Stimulated activated CD4-positive, alpha-beta T cell treated with anti-CD3 and anti-CD28 coated beads, Interleukin-12 subunit alpha, Interleukin-12 subunit beta, amount 100 ng/mL, for 24 hours (primary cell): ENCODE measurements around the gene DEXI.

Source experiments
- DNase-seq, 2 experiments: peaks; one replicate each; pipeline ENCODE4 v3.0.0-alpha.2; 2020; ENCODE audit warnings: low read depth in 2 of 2

Gene DEXI

DNA sequence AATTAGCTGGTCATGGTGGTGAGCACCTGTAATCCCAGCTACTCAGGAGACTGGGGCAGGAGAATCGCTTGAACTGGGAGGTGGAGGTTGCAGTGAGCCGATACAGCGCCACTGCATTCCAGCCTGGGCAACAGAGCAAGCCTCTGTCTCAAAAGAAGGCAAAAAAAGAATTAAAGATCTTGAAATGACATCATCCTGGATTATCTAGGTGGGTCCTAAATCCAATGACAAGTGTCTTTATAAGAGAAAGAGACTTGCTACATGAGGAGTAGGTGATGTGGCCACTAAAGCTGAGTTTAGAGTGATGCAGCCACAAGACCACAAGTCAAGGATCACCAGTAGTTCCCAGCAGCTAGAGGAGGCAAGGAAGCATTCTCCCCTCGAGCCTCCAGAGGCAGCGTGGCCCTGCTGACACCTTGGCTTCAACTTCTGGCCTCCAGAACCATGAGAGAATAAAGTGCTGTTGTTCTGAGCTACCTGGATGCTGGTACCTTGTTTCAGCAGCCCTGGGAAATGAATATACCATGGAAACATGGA lies 49.4 kb downstream of the DEXI start:
- DNase-seq = no peak

DNA sequence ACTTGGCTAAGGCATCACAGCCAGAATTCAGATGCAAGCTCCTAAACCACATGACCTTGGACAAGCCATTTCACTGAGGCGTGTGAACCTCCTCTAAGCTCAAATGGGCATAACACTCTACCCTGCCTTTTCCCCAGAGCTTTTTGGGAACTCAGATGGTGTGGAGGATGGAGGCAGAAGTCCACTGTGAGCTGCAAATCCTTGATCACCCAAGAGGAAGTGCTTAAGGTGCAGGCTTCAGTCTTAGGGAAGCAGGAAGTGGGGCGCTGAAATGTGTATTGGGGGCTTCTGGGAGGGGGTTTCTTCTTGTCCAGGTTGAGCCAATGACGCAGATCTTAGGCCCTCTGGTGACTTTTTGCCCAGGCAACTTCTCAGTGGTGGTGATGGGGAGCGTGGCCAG lies 52.4 kb downstream of the DEXI start:
- DNase-seq = no peak

DNA sequence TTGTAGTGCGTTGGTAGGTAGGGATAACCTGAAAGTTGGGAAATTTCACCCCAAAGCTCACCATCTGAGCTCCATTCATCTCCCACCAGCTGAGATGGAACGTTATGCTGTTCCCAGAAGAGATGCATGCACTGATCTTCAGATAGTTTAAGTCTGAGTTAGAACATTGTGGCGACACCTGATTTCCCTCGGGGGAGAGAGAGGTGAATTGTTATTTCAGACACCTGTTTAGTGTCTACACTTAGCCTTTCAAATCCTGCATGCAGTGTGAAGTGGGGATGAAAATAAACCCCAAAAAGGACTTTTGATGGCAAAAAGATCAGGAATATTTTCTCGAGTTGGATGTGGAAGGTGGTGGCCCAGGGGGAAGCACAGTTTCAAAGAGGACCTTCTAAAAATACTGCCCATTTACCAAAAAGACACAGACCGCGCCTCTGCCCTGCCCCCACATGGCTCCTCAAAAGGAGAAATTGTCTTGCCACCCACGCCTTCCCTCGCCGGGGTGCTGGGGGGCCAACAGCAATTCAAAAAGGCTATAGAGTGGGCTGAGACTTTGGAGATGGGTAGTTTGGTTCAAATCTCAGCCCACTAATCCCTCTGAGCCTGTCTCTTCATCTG lies 53.8 kb downstream of the DEXI start:
- no peak for DNase-seq

DNA sequence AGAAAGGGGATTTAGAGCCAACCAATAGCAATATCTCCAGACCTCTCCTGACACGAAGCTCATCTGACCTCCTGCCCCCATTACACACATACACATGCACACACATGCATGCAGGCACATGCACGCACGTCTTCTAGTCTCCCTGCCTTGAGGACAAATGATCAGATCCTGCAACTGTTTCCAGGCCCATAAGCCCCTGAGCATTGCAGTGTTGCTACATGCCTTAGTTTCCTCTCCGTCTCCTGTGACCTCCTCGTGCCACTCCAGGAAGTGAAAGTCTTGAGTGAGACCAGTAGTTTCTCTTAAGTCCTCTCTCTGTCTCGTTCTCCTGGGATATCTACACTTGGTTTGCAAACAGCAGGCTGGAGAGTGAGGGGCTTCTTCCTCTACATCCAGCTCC lies 57.0 kb downstream of the DEXI start:
- DNase-seq = no peak

DNA sequence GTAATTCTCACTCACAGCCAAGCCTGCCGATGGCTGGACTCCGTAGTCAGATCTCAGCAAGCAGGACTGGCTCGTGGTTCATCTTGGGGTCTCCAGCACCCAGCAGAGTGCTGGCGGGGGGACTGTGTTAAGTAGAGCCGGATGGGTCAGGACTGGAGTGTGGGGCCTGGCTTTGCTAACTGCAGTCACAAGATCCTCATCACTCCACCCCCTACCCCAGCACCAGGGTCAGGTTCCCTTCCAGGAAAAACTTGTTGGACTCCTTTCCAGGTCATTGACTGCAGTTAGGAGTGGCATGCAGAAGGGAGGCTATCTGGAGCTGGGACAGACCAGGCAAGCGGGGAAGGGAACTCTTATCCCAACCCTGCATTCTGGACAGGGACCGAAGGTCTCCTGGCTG lies 59.3 kb downstream of the DEXI start:
- DNase-seq = no peak

DNA sequence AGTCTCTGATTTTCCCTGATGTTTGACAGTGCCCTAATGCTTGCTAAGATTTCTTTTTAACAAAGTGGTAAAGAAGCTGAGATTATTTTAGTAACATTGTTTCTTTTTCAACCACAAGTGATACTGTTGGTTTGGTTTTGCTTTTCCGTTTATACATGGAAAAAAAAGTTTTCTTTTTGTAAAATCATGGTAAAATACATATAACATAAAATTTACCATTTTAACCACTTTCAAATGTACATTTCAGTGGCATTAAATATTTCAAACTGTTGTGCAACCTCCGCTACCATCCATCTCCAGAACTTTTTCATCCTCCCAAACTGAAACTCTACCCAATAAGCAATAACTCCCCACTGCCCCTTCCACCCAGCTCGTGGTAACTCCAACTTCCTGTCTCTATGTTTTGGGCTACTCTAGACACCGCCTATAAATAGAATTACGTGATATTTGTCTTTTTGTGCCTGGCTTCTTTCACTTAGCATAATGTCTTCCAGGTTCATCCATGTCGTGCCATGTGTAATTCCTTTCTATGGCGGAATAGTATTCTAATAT lies 60.7 kb downstream of the DEXI start:
- DNase-seq = no peak

DNA sequence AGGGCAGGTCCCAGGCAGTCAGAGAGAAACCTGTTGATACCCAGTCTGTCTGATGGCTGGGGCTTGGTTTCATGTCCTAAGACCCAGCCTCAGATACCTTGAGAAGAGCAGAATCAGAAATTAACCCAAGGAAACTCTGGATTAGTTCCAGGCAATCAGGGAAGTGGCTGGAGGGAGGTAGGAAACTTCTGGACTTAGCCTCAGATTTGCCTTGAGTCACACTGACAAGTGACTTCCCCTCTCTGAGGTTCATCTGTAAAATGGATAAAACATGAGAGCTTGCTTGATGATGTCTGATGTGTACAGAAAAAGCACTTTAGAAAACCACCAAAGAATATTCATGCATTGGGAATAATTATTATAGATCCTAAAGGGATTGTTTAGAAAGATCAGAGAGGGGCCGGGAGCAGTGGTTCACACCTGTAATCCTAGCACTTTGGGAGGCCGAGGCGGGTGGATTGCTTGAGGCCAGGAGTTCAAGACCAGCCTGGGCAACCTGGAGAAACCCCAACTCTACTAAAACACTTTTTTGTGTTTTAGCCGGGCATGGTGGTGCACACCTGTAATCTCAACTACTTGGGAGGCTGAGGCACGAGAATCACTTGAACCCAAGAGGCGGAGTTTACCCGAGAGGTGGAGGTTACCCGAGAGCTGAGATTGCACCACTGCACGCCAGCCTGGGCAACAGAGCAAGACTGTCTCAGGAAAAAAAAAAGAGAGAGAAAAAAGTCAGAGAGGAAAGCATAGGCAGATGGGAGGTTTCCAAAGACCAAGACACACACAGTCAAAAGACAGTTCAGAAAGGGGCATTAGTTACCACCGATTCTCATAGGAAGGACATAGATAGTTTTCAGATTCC lies 61.4 kb downstream of the DEXI start:
- DNase-seq = no peak

DNA sequence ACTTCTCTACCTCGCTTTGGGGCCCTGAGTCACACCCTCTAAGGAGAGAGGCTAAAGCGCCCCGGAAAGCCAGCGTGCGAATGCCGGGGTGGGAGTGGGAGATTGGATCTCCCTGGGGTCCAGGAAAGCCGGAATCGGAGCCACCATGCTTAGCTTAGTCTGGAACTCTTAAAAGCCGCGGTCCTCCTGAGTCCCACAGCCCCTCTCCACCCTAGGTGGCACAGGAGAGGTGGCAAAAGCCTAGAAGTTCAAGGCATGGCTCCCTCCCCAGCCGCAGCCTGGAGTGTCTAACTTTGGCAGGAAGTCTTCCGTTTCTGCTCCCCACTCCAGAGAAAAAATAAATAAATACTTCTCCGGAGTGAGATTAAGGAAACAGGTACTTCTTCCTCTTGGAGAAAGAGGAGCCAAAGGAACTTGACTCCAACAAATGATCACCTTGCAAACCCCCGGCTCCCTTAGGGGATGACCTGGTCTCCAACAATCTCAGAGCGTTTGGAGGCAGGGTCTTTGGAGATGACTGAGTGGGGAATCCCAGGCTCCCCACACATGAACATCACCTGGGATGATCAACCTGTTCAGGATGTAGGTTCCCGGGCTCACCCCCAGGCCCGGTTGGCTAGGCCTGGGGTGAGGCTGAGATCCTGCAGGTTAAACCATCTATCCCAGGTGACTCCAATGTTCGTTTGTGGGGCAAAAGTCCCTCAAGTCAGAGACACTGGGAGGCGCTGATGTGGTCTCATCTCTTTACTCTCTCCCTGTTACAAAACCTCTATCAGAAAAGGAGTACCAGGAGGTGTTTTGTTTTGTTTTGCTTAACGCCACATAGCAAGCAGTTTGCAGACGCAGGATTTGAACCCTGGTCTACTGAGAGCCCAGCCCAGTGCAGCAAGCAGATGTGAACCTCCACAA lies 62.3 kb downstream of the DEXI start:
- DNase-seq = no peak
